Measurements from ENCODE around the gene SLC66A2. TPM values are rescaled to one million over a fixed set of nuclear protein-coding genes. Genes with fewer than 3 reads are reported as not detected.
A peak's percentile ranks its signal among the peaks of the same experiment; 100 is the strongest.

SLC66A2 gene
- total and polyA plus RNA-seq, 8 donors, result 19.6 to 36.1 (median 22.6) TPM

- peak in 3 of 4 donors; percentile 60 to 71 (median 66) for ATAC-seq
- Histone ChIP-seq H3K27me3 (no peaks in the 10 kb centered on the region), H3K27ac (no peak overlapping the region), H3K9me3 (no peaks in the 10 kb centered on the region), H3K4me3 (no peak overlapping the region), H3K4me1 (no peaks in the 10 kb centered on the region), H3K36me3 (no peaks in the 10 kb centered on the region)
- intact Hi-C loops (cut with DNase I), result no loop called here
- 56 to 62% methylated on average over 19 of the region's 19 CpGs for WGBS, 2 donors
- TF ChIP-seq CTCF (IDR thresholded peaks at IDR 0.05), result no peak
- peak in 3 of 6 donors; percentile 56 to 63 (median 61) for DNase-seq
- no peak for FAIRE-seq
Observed at GRCh38 chr18:79870301-79871025, 81.0 kb downstream of the SLC66A2 start.

- H3K4me1 ChIP-seq, result no peaks in the 10 kb centered on the region
- H3K27me3 ChIP-seq, result no peaks in the 10 kb centered on the region
- ATAC-seq (no peak), DNase-seq (peak in 2 of 6 donors; percentile 39 to 47), FAIRE-seq (no peak)
- H3K4me3 ChIP-seq, result no peak overlapping the region
- no peaks in the 10 kb centered on the region for H3K9me3 ChIP-seq
- intact Hi-C loops (cut with DNase I), result no loop called here
- no peaks in the 10 kb centered on the region for H3K36me3 ChIP-seq
- no peak for TF ChIP-seq CTCF (IDR thresholded peaks at IDR 0.05)
- WGBS, 2 donors, result 78 to 79% methylated on average over 32 of the region's 32 CpGs
- H3K27ac ChIP-seq, result no peak overlapping the region
Observed at GRCh38 chr18:79869591-79870300, 81.7 kb downstream of the SLC66A2 start.

- WGBS, 2 donors, result 74 to 89% methylated on average over 32 of the region's 32 CpGs
- no peaks in the 10 kb centered on the region for H3K4me1 ChIP-seq
- no peak for ATAC-seq
- H3K9me3 ChIP-seq, result no peaks in the 10 kb centered on the region
- DNase-seq, result peak in 2 of 6 donors; percentile 37 to 46
- intact Hi-C loops (cut with DNase I), result no loop called here
- no peak overlapping the region for H3K4me3 ChIP-seq
- no peak overlapping the region for H3K27ac ChIP-seq
- H3K27me3 ChIP-seq, result no peaks in the 10 kb centered on the region
- H3K36me3 ChIP-seq, result no peaks in the 10 kb centered on the region
- TF ChIP-seq CTCF (IDR thresholded peaks at IDR 0.05), result no peak
- no peak for FAIRE-seq
Observed at GRCh38 chr18:79868811-79869541, 82.5 kb downstream of the SLC66A2 start.

- Histone ChIP-seq H3K4me3 (no peak overlapping the region), H3K4me1 (no peaks in the 10 kb centered on the region), H3K27me3 (no peaks in the 10 kb centered on the region), H3K36me3 (no peaks in the 10 kb centered on the region), H3K27ac (no peak overlapping the region), H3K9me3 (no peaks in the 10 kb centered on the region)
- DNase-seq (no peak), FAIRE-seq (no peak), ATAC-seq (no peak)
- no peak for TF ChIP-seq CTCF (IDR thresholded peaks at IDR 0.05)
- WGBS, 2 donors, result 82 to 86% methylated on average over 29 of the region's 29 CpGs
- intact Hi-C loops (cut with DNase I), result no loop called here
Observed at GRCh38 chr18:79868168-79868784, 83.2 kb downstream of the SLC66A2 start.

Data from pancreas (tissue), 10 donors.